K562 (cell line): Measurements from ENCODE around the gene KISS1R. TPM values are rescaled to one million over a fixed set of nuclear protein-coding genes. Genes with fewer than 3 reads are reported as not detected.

Experiments used
- BCOR ChIP-seq: fragments of 450-650 bp; IDR thresholded peaks from 2 replicates; pipeline ENCODE4 v1.6.1; 2016
- CEBPB ChIP-seq: fragments of 450-650 bp; IDR thresholded peaks from 2 replicates; pipeline ENCODE4 v1.6.1; 2016; ENCODE audit warnings: missing genetic modification characterization, missing compliant biosample characterization
- CREB1 ChIP-seq, 2 experiments: sonication (generic) in 1 of 2; formaldehyde crosslinking in 1 of 2; IDR thresholded peaks; 2 replicates each; pipeline versions ENCODE4 v1.6.1 to v1.8.0; 2012 to 2022; ENCODE audit warnings: inconsistent platforms in 1 of 2, mild to moderate bottlenecking in 1 of 2, missing genetic modification reagents in 1 of 2, moderate library complexity in 1 of 2
- DMBX1 ChIP-seq: fragments of 250-450 bp; sonication (Bioruptor Pico); IDR thresholded peaks from 2 replicates; pipeline ENCODE4 v1.8.0; 2022; ENCODE audit warnings: inconsistent platforms, mild to moderate bottlenecking, moderate library complexity, borderline replicate concordance
- ETV5 ChIP-seq: sonication (generic); formaldehyde crosslinking; IDR thresholded peaks from 2 replicates; pipeline ENCODE4 v1.4.0; 2020; ENCODE audit warnings: low read depth, mild to moderate bottlenecking, missing genetic modification reagents
- FIP1L1 ChIP-seq: fragments of 200-400 bp; formaldehyde crosslinking; IDR thresholded peaks from 2 replicates; pipeline ENCODE4 v1.6.1; 2018; ENCODE audit warnings: mild to moderate bottlenecking, low read depth, low read length; ENCODE audit not compliant: poor library complexity, severe bottlenecking
- FOXA3 ChIP-seq, 2 experiments: fragments of 450-650 bp in 1 of 2; sonication (generic) in 1 of 2; formaldehyde crosslinking; IDR thresholded peaks in 1 of 2; conservative IDR thresholded peaks in 1 of 2; 2 replicates each; pipeline versions ENCODE4 v1.4.0 to v1.8.0; 2020 to 2022; ENCODE audit warnings: mild to moderate bottlenecking in 2 of 2, missing genetic modification reagents in 1 of 2
- FOXK1 ChIP-seq: sonication (generic); formaldehyde crosslinking; IDR thresholded peaks from 2 replicates; pipeline ENCODE4 v1.8.0; 2022; ENCODE audit warnings: missing genetic modification reagents, mild to moderate bottlenecking, borderline replicate concordance
- ILK ChIP-seq: fragments of 450-650 bp; IDR thresholded peaks from 2 replicates; pipeline ENCODE4 v1.6.1; 2016; ENCODE audit warnings: missing genetic modification characterization, low read depth, mild to moderate bottlenecking, missing compliant biosample characterization, moderate library complexity, borderline replicate concordance
- MTA3 ChIP-seq: fragments of 450-650 bp; formaldehyde crosslinking; IDR thresholded peaks from 2 replicates; pipeline ENCODE4 v1.6.1; 2017; ENCODE audit warnings: mild to moderate bottlenecking, borderline replicate concordance
- NR2C2 ChIP-seq, 2 experiments: fragments of 200-800 bp in 1 of 2; sonication (Bioruptor generic) in 1 of 2; sonication (generic) in 1 of 2; formaldehyde crosslinking in 1 of 2; IDR thresholded peaks; 2 replicates each; pipeline versions ENCODE4 v1.6.1 to v1.8.0; 2016 to 2022; ENCODE audit warnings: mild to moderate bottlenecking in 1 of 2, missing compliant biosample characterization in 1 of 2, missing genetic modification characterization in 1 of 2, missing genetic modification reagents in 1 of 2
- PCBP1 ChIP-seq: fragments of 200-400 bp; formaldehyde crosslinking; IDR thresholded peaks from 2 replicates; pipeline ENCODE4 v1.6.1; 2018; ENCODE audit warnings: mild to moderate bottlenecking, low read depth, low read length; ENCODE audit not compliant: poor library complexity, severe bottlenecking
- RBM25 ChIP-seq: fragments of 200-400 bp; formaldehyde crosslinking; IDR thresholded peaks from 2 replicates; pipeline ENCODE4 v1.6.1; 2018; ENCODE audit warnings: low read length, low read depth, moderate library complexity; ENCODE audit not compliant: severe bottlenecking
- RHOXF2B ChIP-seq: fragments of 250-450 bp; sonication (Bioruptor Pico); conservative IDR thresholded peaks from 2 replicates; pipeline ENCODE4 v1.5.1; 2021
- RNF2 ChIP-seq: sonication (generic); IDR thresholded peaks from 2 replicates; pipeline ENCODE4 v1.6.1; 2016
- ZBTB7A ChIP-seq: IDR thresholded peaks from 2 replicates; pipeline ENCODE4 v1.6.1; 2011; ENCODE audit warnings: low read depth, mild to moderate bottlenecking, low read length, moderate library complexity, borderline replicate concordance; ENCODE audit not compliant: control insufficient read depth
- ZFX ChIP-seq: sonication (generic); formaldehyde crosslinking; IDR thresholded peaks from 2 replicates; pipeline ENCODE4 v1.8.0; 2022; ENCODE audit warnings: mild to moderate bottlenecking, missing genetic modification reagents, moderate library complexity
- ZNF217 ChIP-seq: sonication (generic); formaldehyde crosslinking; IDR thresholded peaks from 2 replicates; pipeline ENCODE4 v1.8.0; 2022; ENCODE audit warnings: mild to moderate bottlenecking, missing genetic modification reagents
- ZNF232 ChIP-seq: sonication (generic); formaldehyde crosslinking; IDR thresholded peaks from 2 replicates; pipeline ENCODE4 v1.8.0; 2022; ENCODE audit warnings: mild to moderate bottlenecking, missing genetic modification reagents
- polyA plus RNA-seq, 8 experiments: library from polyadenylated mRNA; depleted of rRNA in 4 of 8; stranded (reverse) in 5 of 8; unstranded in 3 of 8; fragments of >200 nt; fragmentation: Nextera tagmentation in 2 of 8; fragmentation: Illumina TruSeq in 1 of 8; extraction: Ambion mirVana in 2 of 8; extraction: Trizol in 1 of 8; gene quantifications; 2 replicates each; pipeline versions ENCODE4 v1.2.1 to v1.2.3, GENCODE V29; 2011 to 2014; ENCODE audit warnings: inconsistent platforms in 1 of 8, missing spikeins in 1 of 8
- total RNA-seq, 7 experiments: library from RNA; depleted of rRNA in 6 of 7; stranded (reverse); fragments of >200 nt in 6 of 7; fragmentation: Illumina TruSeq in 2 of 7; extraction: Trizol in 2 of 7; gene quantifications; 2 replicates each; pipeline versions ENCODE4 v1.2.1 to v1.2.3, GENCODE V29; 2011 to 2021; ENCODE audit warnings: low replicate concordance in 1 of 7
- TF ChIP-seq, protein P1 (sequence below): fragments of 250-450 bp; sonication (Bioruptor Pico); IDR thresholded peaks from 2 replicates; pipeline ENCODE4 v1.6.1; 2021; ENCODE audit warnings: mild to moderate bottlenecking
- TF ChIP-seq, protein P2 (sequence below): fragments of 450-650 bp; conservative IDR thresholded peaks from 2 replicates; pipeline ENCODE4 v1.6.1; 2016; ENCODE audit warnings: missing genetic modification characterization, low read depth, mild to moderate bottlenecking, missing compliant biosample characterization, moderate library complexity
- TF ChIP-seq, protein P3 (sequence below): IDR thresholded peaks from 2 replicates; pipeline ENCODE4 v1.6.1; 2012; ENCODE audit warnings: low read depth, low read length, improper control_type of control experiment, borderline replicate concordance

Gene KISS1R
- total and polyA plus RNA-seq, 9 of the 15 experiments (the other 6 are each of a cell fraction or from before 2014, with no cell fraction given), result 0.37 to 39.4 (median 2.0) TPM

DNA sequence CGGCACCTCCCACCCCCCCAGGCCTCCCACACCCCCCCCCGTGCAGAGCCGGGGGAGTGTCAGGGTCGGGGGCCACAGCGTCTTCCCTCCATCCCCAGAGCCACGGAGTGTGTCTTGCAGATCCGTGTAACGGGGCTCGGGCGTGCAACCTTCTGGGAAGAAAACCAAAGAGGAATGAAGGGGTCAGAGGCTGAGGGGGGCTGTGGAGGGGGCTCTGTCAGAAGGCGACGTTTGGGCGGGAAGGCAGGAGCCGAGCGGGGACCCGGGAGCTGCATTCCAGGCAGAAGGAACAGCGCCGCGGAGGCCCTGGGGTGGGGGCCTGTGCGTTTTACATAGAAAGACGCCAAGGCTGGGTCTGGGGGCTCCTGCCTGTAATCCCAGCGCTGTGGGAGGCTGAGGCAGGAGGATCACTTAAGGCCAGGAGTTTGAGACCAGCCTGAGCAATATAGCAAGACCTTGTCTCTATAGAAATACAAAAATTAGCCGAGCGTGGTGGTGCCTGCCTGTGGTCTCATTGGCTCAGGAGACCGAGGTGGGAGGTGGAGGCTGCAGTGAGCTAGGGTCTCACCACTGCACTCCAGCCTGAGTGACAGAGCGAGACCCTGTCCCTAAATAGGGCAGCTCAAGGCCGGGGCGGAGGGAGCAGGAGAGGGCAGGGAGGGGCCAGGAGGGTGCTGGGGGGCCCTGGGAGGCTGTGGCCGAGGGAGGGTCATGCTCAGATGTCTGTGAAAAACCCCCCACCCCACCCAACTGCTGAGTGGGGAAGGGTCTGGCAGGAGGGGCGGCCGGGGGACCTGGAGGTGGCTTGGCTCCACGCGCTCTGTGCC, 36.5 kb downstream of the KISS1R start (continued):
- TF ChIP-seq FOXK1 (no peak), NR2C2 (CRISPR knock-in tag; IDR thresholded peaks at IDR 0.05) (no peak), NR2C2 (tag; IDR thresholded peaks at IDR 0.05) (peak; percentile 37), ZFX (CRISPR knock-in tag) (peak; percentile 23; the same call in 1 of the 2 replicates), CREB1 (IDR thresholded peaks at IDR 0.05) (no peak), CREB1 (CRISPR knock-in tag; IDR thresholded peaks at IDR 0.05) (no peak), RBM25 (no peak), FOXA3 (CRISPR knock-in tag; conservative IDR thresholded peaks at IDR 0.05 in 1 of 2, IDR thresholded peaks at IDR 0.05 in 1 of 2) (no peak), DMBX1 (CRISPR knock-in tag) (no peak), BCOR (no peak; the same call in 1 of the 2 replicates), RHOXF2B (CRISPR knock-in tag) (no peak), FIP1L1 (no peak), ZNF232 (no peak), ZNF217 (CRISPR knock-in tag) (no peak), CEBPB (tag) (no peak), MTA3 (no peak), ETV5 (CRISPR knock-in tag) (0 out of 2 replicates have a peak, but pooled peaks have one; percentile 26), RNF2 (0 out of 2 replicates have a peak, but pooled peaks have one; percentile 10), PCBP1 (peak; percentile 9), ZBTB7A (peak; percentile 3), ILK (tag) (no peak)
- TF ChIP-seq, protein P1, sequence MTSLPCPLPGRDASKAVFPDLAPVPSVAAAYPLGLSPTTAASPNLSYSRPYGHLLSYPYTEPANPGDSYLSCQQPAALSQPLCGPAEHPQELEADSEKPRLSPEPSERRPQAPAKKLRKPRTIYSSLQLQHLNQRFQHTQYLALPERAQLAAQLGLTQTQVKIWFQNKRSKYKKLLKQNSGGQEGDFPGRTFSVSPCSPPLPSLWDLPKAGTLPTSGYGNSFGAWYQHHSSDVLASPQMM (CRISPR knock-in tag), result no peak
- TF ChIP-seq, protein P2, sequence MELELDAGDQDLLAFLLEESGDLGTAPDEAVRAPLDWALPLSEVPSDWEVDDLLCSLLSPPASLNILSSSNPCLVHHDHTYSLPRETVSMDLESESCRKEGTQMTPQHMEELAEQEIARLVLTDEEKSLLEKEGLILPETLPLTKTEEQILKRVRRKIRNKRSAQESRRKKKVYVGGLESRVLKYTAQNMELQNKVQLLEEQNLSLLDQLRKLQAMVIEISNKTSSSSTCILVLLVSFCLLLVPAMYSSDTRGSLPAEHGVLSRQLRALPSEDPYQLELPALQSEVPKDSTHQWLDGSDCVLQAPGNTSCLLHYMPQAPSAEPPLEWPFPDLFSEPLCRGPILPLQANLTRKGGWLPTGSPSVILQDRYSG, result no peak
- TF ChIP-seq, protein P3, sequence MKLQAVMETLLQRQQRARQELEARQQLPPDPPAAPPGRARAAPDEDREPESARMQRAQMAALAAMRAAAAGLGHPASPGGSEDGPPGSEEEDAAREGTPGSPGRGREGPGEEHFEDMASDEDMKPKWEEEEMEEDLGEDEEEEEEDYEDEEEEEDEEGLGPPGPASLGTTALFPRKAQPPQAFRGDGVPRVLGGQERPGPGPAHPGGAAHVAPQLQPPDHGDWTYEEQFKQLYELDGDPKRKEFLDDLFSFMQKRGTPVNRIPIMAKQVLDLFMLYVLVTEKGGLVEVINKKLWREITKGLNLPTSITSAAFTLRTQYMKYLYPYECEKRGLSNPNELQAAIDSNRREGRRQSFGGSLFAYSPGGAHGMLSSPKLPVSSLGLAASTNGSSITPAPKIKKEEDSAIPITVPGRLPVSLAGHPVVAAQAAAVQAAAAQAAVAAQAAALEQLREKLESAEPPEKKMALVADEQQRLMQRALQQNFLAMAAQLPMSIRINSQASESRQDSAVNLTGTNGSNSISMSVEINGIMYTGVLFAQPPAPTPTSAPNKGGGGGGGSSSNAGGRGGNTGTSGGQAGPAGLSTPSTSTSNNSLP, result no peak
